Peyer's patch (tissue), 4 donors: Measurements from ENCODE around the gene SMARCA2. TPM values are rescaled to one million over a fixed set of nuclear protein-coding genes. Genes with fewer than 3 reads are reported as not detected.

Source experiments
- DNase-seq, 3 donors: peaks; one replicate each; pipeline ENCODE4 v3.0.0-alpha.2; 2017 to 2019
- H3K27ac ChIP-seq, 4 donors: fragments of 200-600 bp; sonication (generic); one replicate each; pipeline ENCODE4 v1.5.1; 2016 to 2019
- H3K27me3 ChIP-seq, 2 donors: fragments of 200-600 bp; sonication (generic); one replicate each; pipeline ENCODE4 v1.5.1; 2019
- H3K36me3 ChIP-seq, 3 donors: fragments of 200-600 bp; sonication (generic); one replicate each; pipeline ENCODE4 v1.5.1; 2016 to 2019
- H3K4me1 ChIP-seq, 4 donors: fragments of 200-600 bp; sonication (generic); one replicate each; pipeline ENCODE4 v1.5.1; 2016 to 2019
- H3K4me3 ChIP-seq, 4 donors: fragments of 200-600 bp; sonication (generic); 1 replicate in 3 of 4; 2 replicates in 1 of 4; pipeline ENCODE4 v1.5.1; 2016 to 2019; ENCODE audit warnings: mild to moderate bottlenecking in 1 of 4
- H3K9me3 ChIP-seq, 4 donors: fragments of 200-600 bp; sonication (generic); one replicate each; pipeline ENCODE4 v1.5.1; 2016 to 2019; ENCODE audit warnings: mild to moderate bottlenecking in 1 of 4
- CTCF ChIP-seq, 6 experiments: fragments of 450-650 bp in 4 of 6; fragments of 200-600 bp in 2 of 6; sonication (generic) in 1 of 6; IDR thresholded peaks; one replicate each; pipeline ENCODE4 v1.5.1; 2017 to 2019; ENCODE audit warnings: antibody characterized with exemption in 6 of 6, mild to moderate bottlenecking in 3 of 6, moderate library complexity in 1 of 6
- POLR2A ChIP-seq, 2 donors: fragments of 450-650 bp; IDR thresholded peaks; one replicate each; pipeline ENCODE4 v1.5.1; 2017; ENCODE audit warnings: antibody characterized with exemption in 2 of 2, mild to moderate bottlenecking in 2 of 2, moderate library complexity in 2 of 2
- total RNA-seq, 4 donors: library from RNA; depleted of rRNA; stranded (reverse); fragments of >200 nt; gene quantifications; one replicate each; pipeline ENCODE4 v1.1.0, GENCODE V29; 2016

SMARCA2 gene
- total RNA-seq, 4 donors from 2014 or later, result 93.7 to 297 (median 113) TPM

- Histone ChIP-seq H3K27me3 (no peaks in the 10 kb centered on the region), H3K4me3 (no peak overlapping the region), H3K9me3 (no peaks in the 10 kb centered on the region), H3K27ac (no peak overlapping the region), H3K36me3 (no peaks in the 10 kb centered on the region), H3K4me1 (no peaks in the 10 kb centered on the region)
- TF ChIP-seq CTCF (IDR thresholded peaks at IDR 0.05) (no peak), POLR2A (IDR thresholded peaks at IDR 0.05) (no peak)
- no peak for DNase-seq
These were observed 25.6 kb upstream of the SMARCA2 start for GRCh38 chr9:1989500-1989899.

GRCh38 chr9:1994180-1994579 lies 21.0 kb upstream of the SMARCA2 start:
- Histone ChIP-seq H3K36me3 (no peaks in the 10 kb centered on the region), H3K4me3 (no peak overlapping the region), H3K4me1 (no peaks in the 10 kb centered on the region), H3K9me3 (no peaks in the 10 kb centered on the region), H3K27ac (no peak overlapping the region), H3K27me3 (no peaks in the 10 kb centered on the region)
- TF ChIP-seq CTCF (IDR thresholded peaks at IDR 0.05) (no peak), POLR2A (IDR thresholded peaks at IDR 0.05) (no peak)
- no peak for DNase-seq

DNA sequence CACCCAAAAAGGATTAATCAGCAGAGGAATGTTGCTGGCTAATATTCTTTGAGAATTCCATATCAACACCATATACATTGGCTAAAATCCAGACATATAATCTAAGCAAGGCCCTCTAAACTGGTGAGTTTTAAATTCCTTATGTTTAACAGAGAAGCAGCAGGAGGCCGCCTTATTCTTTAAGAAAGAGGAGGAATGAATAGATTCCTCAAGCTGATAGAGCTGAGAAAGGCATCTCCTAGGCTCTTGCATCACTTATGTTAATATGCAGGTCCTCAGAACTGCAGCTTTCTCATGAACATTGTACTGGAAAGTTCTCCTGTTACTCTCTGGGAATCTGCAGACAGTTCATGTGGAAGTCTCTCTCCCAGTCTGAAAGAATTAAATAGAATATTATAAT lies 20.1 kb upstream of the SMARCA2 start:
- H3K36me3 ChIP-seq, result no peaks in the 10 kb centered on the region
- no peaks in the 10 kb centered on the region for H3K9me3 ChIP-seq
- TF ChIP-seq POLR2A (IDR thresholded peaks at IDR 0.05) (no peak), CTCF (IDR thresholded peaks at IDR 0.05) (no peak)
- no peak overlapping the region for H3K27ac ChIP-seq
- no peak for DNase-seq
- no peaks in the 10 kb centered on the region for H3K4me1 ChIP-seq
- no peaks in the 10 kb centered on the region for H3K27me3 ChIP-seq
- H3K4me3 ChIP-seq, result no peak overlapping the region

DNA sequence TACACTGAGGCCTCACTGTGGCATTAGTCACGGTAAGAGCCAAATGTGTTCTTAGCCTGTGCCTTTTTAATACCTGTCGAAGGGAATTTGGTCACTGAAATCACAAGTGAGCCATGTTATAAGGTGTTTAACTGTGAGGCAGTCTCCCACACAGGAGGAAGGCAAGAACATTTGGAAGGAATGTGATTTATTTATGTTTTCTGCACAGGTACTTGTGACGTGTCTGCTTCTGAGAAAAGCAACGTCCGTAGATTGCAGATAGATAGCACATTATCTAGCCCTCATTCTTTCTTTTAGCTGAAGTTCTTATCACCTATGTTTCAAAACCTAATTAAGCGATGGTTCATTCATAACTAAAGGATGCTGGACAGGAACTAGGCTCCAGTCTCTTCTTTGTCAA lies 19.0 kb upstream of the SMARCA2 start:
- Histone ChIP-seq H3K9me3 (no peaks in the 10 kb centered on the region), H3K27ac (no peak overlapping the region), H3K27me3 (no peaks in the 10 kb centered on the region), H3K36me3 (no peaks in the 10 kb centered on the region), H3K4me1 (no peaks in the 10 kb centered on the region), H3K4me3 (no peak overlapping the region)
- TF ChIP-seq POLR2A (IDR thresholded peaks at IDR 0.05), result no peak
- TF ChIP-seq CTCF (IDR thresholded peaks at IDR 0.05), result no peak
- DNase-seq, result no peak

DNA sequence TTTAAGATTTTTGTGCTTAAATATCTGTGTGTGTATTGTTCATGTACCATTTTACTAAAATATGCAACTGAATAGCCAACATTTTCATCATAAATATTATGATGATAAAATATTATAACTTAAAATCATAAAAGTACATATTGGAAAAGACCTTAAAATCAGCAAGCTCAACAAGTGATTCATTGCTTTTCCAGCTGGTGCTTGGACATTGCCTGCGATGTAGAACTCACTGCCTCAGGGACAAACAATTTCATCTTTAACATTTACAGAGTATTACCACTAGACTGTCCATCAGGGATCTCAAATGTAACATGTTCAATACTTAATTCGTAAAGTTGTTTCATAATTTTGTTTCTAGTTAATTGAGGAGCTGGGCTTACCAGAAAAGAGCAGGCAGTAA lies 17.5 kb upstream of the SMARCA2 start:
- Histone ChIP-seq H3K36me3 (no peaks in the 10 kb centered on the region), H3K4me1 (no peaks in the 10 kb centered on the region), H3K4me3 (no peak overlapping the region), H3K9me3 (no peaks in the 10 kb centered on the region), H3K27me3 (no peaks in the 10 kb centered on the region), H3K27ac (no peak overlapping the region)
- TF ChIP-seq CTCF (IDR thresholded peaks at IDR 0.05) (no peak), POLR2A (IDR thresholded peaks at IDR 0.05) (no peak)
- no peak for DNase-seq

DNA sequence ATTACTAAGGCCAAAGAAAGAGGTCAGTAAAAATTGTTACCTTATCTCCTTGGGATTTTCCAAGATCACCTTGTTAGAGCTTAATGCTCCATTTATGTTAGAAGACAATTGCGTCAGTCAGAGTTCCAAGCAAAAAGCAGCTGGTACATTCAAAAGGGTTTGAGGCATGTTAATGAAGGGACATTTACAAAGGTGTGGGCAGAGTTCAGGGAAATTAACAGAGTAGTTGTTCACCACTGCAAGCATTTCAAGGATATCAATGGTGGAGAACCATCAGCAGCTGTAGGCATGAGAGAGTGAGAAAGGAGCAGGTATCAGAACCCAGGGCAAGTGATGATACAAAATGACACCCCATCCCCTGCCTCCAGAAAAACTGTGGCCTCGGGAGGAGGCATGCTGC lies 17.0 kb upstream of the SMARCA2 start:
- H3K27ac ChIP-seq, result no peak overlapping the region
- H3K27me3 ChIP-seq, result no peaks in the 10 kb centered on the region
- TF ChIP-seq POLR2A (IDR thresholded peaks at IDR 0.05) (no peak), CTCF (IDR thresholded peaks at IDR 0.05) (no peak)
- DNase-seq, result no peak
- H3K4me3 ChIP-seq, result no peak overlapping the region
- H3K4me1 ChIP-seq, result no peaks in the 10 kb centered on the region
- no peaks in the 10 kb centered on the region for H3K9me3 ChIP-seq
- no peaks in the 10 kb centered on the region for H3K36me3 ChIP-seq
